K562 (cell line): ENCODE measurements around the gene ZNF174.

Experiments used
- CEBPB ChIP-seq: fragments of 450-650 bp; IDR thresholded peaks from 2 replicates; pipeline ENCODE4 v1.6.1; 2016; ENCODE audit warnings: missing genetic modification characterization, missing compliant biosample characterization
- CHD2 ChIP-seq: IDR thresholded peaks from 2 replicates; pipeline ENCODE4 v1.6.1; 2011; ENCODE audit warnings: low read depth, low read length
- CTCF ChIP-seq, 3 experiments: IDR thresholded peaks in 2 of 3; conservative IDR thresholded peaks in 1 of 3; 2 replicates each; pipeline ENCODE4 v1.5.1; 2011 to 2012; ENCODE audit warnings: low read length in 3 of 3, mild to moderate bottlenecking in 3 of 3, control low read depth in 2 of 3, improper control_type of control experiment in 1 of 3, inconsistent platforms in 1 of 3, low read depth in 1 of 3, mixed read lengths in 1 of 3, moderate library complexity in 1 of 3; ENCODE audit not compliant: insufficient read depth in 2 of 3
- EGR1 ChIP-seq: fragments of 450-650 bp; conservative IDR thresholded peaks from 2 replicates; pipeline ENCODE4 v1.6.1; 2017; ENCODE audit warnings: mild to moderate bottlenecking
- EP300 ChIP-seq: IDR thresholded peaks from 2 replicates; pipeline ENCODE4 v1.6.1; 2012; ENCODE audit warnings: low read length, improper control_type of control experiment
- NFE2L1 ChIP-seq: fragments of 450-650 bp; IDR thresholded peaks from 2 replicates; pipeline ENCODE4 v1.6.1; 2016; ENCODE audit warnings: missing genetic modification characterization, low read depth, mild to moderate bottlenecking, missing compliant biosample characterization, moderate library complexity, borderline replicate concordance
- NR4A1 ChIP-seq, 2 experiments: fragments of 250-450 bp in 1 of 2; fragments of 450-650 bp in 1 of 2; sonication (Bioruptor Pico) in 1 of 2; IDR thresholded peaks; 2 replicates each; pipeline versions ENCODE4 v1.4.0 to v1.6.1; 2016 to 2020; ENCODE audit warnings: mild to moderate bottlenecking in 2 of 2, missing compliant biosample characterization in 1 of 2, missing genetic modification characterization in 1 of 2, moderate library complexity in 1 of 2
- POLR2A ChIP-seq: fragments of 450-650 bp; conservative IDR thresholded peaks from 2 replicates; pipeline ENCODE4 v1.6.1; 2016
- RAD21 ChIP-seq, 2 experiments: fragments of 250-450 bp in 1 of 2; fragments of 450-650 bp in 1 of 2; sonication (Bioruptor Pico) in 1 of 2; formaldehyde crosslinking in 1 of 2; IDR thresholded peaks in 1 of 2; conservative IDR thresholded peaks in 1 of 2; 2 replicates each; pipeline versions ENCODE4 v1.4.0 to v1.8.0; 2020 to 2022; ENCODE audit warnings: mild to moderate bottlenecking in 2 of 2, moderate library complexity in 1 of 2

GRCh38 chr16:3444032-3444388 is 43.0 kb downstream of the ZNF174 start:
- no peak for TF ChIP-seq NFE2L1 (tag)
- TF ChIP-seq CHD2: no peak
- no peak for TF ChIP-seq NR4A1 (CRISPR knock-in tag; IDR thresholded peaks at IDR 0.05)
- TF ChIP-seq NR4A1 (tag; IDR thresholded peaks at IDR 0.05): no peak
- no peak for TF ChIP-seq CTCF (IDR thresholded peaks at IDR 0.05 in 2 of 3, conservative IDR thresholded peaks at IDR 0.05 in 1 of 3; ENCODE audit: insufficient read depth in 2 of 3, low read depth in 1 of 3, low read length in 3 of 3)
- TF ChIP-seq POLR2A: no peak
- no peak for TF ChIP-seq RAD21 (CRISPR knock-in tag; conservative IDR thresholded peaks at IDR 0.05 in 1 of 2, IDR thresholded peaks at IDR 0.05 in 1 of 2)
- no peak for TF ChIP-seq EP300
- TF ChIP-seq CEBPB: no peak
- TF ChIP-seq EGR1: no peak
